ENCODE data around the gene FBXL15.

The FBXL15 gene

GRCh38 chr10:102413806-102414561 is 6.7 kb upstream of the FBXL15 start:
- no peak overlapping the region for H3K27ac Mint-ChIP-seq
- peaks cover 16% of the 10 kb centered on the region for H3K27me3 Mint-ChIP-seq
- H3K4me3 Mint-ChIP-seq = no peak overlapping the region
- no peaks in the 10 kb centered on the region for H3K9me3 Mint-ChIP-seq
- peaks cover 32% of the 10 kb centered on the region for H3K4me1 Mint-ChIP-seq
- no peaks in the 10 kb centered on the region for H3K36me3 Mint-ChIP-seq

GRCh38 chr10:102414749-102415148 is 5.9 kb upstream of the FBXL15 start:
- Mint-ChIP-seq H3K4me3 (no peak overlapping the region), H3K9me3 (no peaks in the 10 kb centered on the region), H3K36me3 (no peaks in the 10 kb centered on the region)

DNA sequence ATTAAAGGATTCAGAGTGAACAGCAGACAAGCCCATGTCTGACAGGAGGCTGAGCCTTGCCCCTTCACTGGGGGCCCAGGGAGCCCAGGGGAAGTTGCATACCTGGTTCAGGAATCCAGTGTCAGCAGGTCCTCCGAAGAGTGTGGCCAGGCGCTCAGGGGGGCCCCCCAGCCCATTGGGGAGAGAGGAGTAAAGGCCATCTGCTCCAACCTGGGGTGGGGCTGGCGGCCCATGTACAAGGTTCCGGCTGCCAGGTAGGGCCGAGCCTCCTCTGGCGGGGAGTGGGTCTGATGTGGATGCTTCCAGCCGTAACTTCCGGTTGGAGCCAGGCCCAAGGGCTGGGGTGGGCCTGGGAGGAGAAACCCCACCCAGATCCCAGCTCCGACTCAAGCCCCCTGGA is 4.4 kb upstream of the FBXL15 start:
- Mint-ChIP-seq H3K36me3 (no peaks in the 10 kb centered on the region), H3K27me3 (peaks cover 16% of the 10 kb centered on the region), H3K9me3 (no peaks in the 10 kb centered on the region), H3K27ac (no peak overlapping the region), H3K4me3 (no peak overlapping the region), H3K4me1 (peaks cover 37% of the 10 kb centered on the region)

More at GRCh38 chr10:102414749-102415148, 5.9 kb upstream of the FBXL15 start:
- peaks cover 16% of the 10 kb centered on the region for H3K27me3 Mint-ChIP-seq
- peaks cover 35% of the 10 kb centered on the region for H3K4me1 Mint-ChIP-seq
- H3K27ac Mint-ChIP-seq = no peak overlapping the region

DNA sequence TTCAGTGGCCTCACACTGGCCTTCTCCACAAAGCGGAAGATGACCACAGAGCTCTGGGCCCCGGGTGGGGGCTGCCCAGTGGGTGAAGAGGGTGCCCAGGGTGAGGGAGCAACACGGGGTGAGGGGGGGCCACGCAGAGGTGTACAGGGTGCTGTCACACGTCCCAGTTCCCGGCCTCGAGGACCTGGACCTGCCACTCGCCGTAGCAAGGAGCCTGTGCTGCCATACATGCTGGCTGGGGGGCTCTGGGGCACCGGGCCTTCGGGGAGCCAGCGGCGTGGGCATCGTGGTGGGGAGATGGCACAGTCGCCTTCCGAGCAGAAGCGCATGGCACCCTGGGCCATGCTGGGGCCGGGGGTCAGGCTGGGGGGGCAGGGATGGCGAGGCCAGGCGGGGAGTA is 3.9 kb upstream of the FBXL15 start:
- peaks cover 16% of the 10 kb centered on the region for H3K27me3 Mint-ChIP-seq
- H3K4me3 Mint-ChIP-seq = no peak overlapping the region
- peaks cover 33% of the 10 kb centered on the region for H3K4me1 Mint-ChIP-seq
- H3K9me3 Mint-ChIP-seq = no peaks in the 10 kb centered on the region
- no peak overlapping the region for H3K27ac Mint-ChIP-seq
- no peaks in the 10 kb centered on the region for H3K36me3 Mint-ChIP-seq

DNA sequence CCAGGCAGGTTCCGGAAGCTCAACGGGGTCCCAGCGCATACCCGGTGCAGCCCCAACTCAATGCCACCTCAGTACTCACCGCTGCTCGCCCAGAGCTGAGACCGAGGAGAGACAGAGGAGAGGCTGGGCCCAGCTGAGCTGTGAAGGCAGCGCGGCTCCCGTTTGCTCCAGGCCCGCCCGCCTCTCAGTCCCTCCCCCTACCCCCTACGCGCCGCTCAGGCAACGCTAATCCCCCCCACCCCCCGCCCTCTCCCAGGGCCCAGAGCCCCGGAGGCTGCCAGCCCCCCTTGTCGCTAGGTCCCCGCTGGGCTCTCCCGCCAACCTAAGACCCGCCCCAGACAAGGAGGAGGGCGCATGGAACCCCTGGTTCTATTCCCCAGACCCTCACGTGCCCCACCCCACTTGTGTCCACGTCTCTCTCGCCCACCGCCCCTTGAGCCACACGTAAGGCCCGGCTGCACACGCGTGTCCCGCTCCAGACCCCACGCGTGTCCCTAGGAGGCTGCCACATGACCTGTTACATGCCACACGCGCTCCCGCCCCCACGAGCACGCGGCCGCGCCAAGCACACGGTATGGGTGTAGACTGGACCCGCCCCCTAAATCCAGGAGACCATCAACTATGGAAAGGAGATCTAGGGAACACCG is 1.9 kb upstream of the FBXL15 start, which contains the start of gene PSD:
Gene PSD (minus strand): TSS at position 164 of the 647 bp plus-strand sequence. CDS start 1,747 bp downstream, outside the sequence.
- peaks cover 16% of the 10 kb centered on the region for H3K27me3 Mint-ChIP-seq
- no peak within 1 kb of the TSS for H3K27ac Mint-ChIP-seq
- peaks cover 26% of the 10 kb centered on the region for H3K4me1 Mint-ChIP-seq
- H3K36me3 Mint-ChIP-seq = no peaks in the 10 kb centered on the region
- H3K4me3 Mint-ChIP-seq = peak within 1 kb of the TSS; percentile 97
- no peaks in the 10 kb centered on the region for H3K9me3 Mint-ChIP-seq

- H3K9me3 Mint-ChIP-seq = no peaks in the 10 kb centered on the region
- H3K4me3 Mint-ChIP-seq = peak overlapping the region; percentile 97
- peaks cover 26% of the 10 kb centered on the region for H3K4me1 Mint-ChIP-seq
- peaks cover 16% of the 10 kb centered on the region for H3K27me3 Mint-ChIP-seq
- no peaks in the 10 kb centered on the region for H3K36me3 Mint-ChIP-seq
- no peak overlapping the region for H3K27ac Mint-ChIP-seq
Observed at GRCh38 chr10:102419269-102420180, 1.1 kb upstream of the FBXL15 start.

- H3K4me1 Mint-ChIP-seq = peaks cover 26% of the 10 kb centered on the region
- H3K36me3 Mint-ChIP-seq = no peaks in the 10 kb centered on the region
- peak overlapping the region; percentile 98 for H3K27ac Mint-ChIP-seq
Observed at GRCh38 chr10:102420181-102420713, 389 bp upstream of the FBXL15 start.

DNA sequence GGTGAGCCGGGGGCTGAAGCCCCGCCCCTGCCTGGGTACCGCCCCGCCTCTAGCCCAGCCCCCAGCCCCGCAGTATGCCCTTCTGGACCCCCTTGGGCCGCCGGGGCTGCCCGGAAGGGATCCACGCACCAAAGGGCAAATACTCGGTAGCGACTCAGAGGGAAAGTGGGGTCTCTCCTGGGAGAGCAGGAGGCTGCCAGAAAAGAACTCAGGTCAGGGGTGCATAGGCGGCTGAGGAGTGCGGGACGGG is 796 bp downstream of the FBXL15 start:
- H3K27me3 Mint-ChIP-seq = peaks cover 9% of the 10 kb centered on the region
- H3K36me3 Mint-ChIP-seq = no peaks in the 10 kb centered on the region
- H3K4me1 Mint-ChIP-seq = peaks cover 32% of the 10 kb centered on the region
- H3K9me3 Mint-ChIP-seq = no peaks in the 10 kb centered on the region
- H3K4me3 Mint-ChIP-seq = peak overlapping the region; percentile 97
- no peak overlapping the region for H3K27ac Mint-ChIP-seq

More at GRCh38 chr10:102420181-102420713, 389 bp upstream of the FBXL15 start:
- H3K9me3 Mint-ChIP-seq = no peaks in the 10 kb centered on the region
- H3K27me3 Mint-ChIP-seq = peaks cover 16% of the 10 kb centered on the region
- peak overlapping the region; percentile 97 for H3K4me3 Mint-ChIP-seq

DNA sequence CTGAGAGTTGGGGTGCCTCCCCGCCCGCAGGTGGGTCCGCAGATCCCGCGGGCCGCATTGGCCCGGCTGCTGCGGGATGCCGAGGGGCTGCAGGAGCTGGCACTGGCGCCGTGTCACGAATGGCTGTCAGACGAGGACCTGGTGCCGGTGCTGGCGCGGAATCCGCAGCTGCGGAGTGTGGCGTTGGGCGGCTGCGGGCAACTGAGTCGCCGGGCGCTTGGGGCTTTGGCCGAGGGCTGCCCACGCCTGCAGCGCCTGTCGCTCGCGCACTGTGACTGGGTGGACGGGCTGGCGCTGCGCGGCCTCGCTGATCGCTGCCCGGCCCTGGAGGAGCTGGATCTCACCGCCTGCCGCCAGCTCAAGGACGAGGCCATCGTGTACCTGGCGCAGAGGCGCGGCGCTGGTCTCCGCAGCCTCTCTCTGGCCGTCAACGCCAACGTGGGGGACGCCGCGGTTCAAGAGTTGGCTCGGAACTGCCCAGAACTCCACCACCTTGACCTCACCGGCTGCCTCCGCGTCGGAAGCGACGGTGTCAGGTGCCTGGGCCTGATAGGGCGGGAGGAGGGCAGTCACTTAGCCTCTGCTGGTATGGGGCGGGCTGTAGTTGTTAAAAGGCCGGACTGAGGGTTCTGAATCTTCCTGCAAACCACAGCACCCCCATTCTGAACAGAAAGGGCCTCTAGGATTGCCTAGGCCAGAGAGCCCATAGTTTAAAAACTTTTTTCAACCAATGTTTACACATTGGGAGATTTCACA is 1.3 kb downstream of the FBXL15 start:
- no peaks in the 10 kb centered on the region for H3K36me3 Mint-ChIP-seq
- peaks cover 9% of the 10 kb centered on the region for H3K27me3 Mint-ChIP-seq
- no peaks in the 10 kb centered on the region for H3K9me3 Mint-ChIP-seq
- H3K4me1 Mint-ChIP-seq = peaks cover 35% of the 10 kb centered on the region
- peak overlapping the region; percentile 55 for H3K27ac Mint-ChIP-seq
- H3K4me3 Mint-ChIP-seq = peak overlapping the region; percentile 97

GRCh38 chr10:102422545-102423129 is 2.0 kb downstream of the FBXL15 start:
- H3K27me3 Mint-ChIP-seq = peaks cover 4% of the 10 kb centered on the region
- peak overlapping the region; percentile 97 for H3K4me3 Mint-ChIP-seq
- H3K4me1 Mint-ChIP-seq = peaks cover 42% of the 10 kb centered on the region
- H3K9me3 Mint-ChIP-seq = no peaks in the 10 kb centered on the region
- H3K36me3 Mint-ChIP-seq = no peaks in the 10 kb centered on the region
- peak overlapping the region; percentile 55 for H3K27ac Mint-ChIP-seq

DNA sequence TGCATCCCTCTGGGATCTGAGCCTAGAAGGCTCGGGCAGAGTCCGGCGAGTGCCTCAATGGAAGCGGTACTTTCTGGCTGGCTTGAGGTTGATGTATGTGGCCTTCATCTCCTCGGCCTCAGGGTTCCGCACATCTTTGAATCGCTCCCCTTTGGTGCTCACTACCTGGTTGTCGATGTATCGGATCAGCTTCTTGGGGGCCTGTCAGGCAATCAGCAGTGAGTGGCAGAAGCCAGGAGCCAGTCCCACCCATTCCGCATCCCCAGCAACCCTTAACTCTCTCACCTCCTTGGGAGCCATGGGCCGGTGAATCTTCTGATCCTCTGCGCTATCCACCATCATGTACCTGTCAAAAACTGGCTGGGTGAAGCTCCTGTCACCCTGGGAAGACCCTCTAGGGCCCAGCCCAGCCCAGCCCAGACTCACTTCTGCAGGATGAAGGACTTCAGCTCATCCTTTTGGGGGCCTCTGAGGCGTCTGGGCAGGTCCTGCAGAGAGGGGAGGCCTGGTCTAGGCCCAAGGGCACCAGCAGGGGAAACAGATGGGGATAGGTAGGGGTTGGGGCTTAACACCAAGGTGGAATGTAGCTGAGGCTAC is 2.8 kb downstream of the FBXL15 start:
- Mint-ChIP-seq H3K9me3 (no peaks in the 10 kb centered on the region), H3K4me3 (peak overlapping the region; percentile 32), H3K36me3 (no peaks in the 10 kb centered on the region), H3K4me1 (peaks cover 43% of the 10 kb centered on the region), H3K27ac (no peak overlapping the region), H3K27me3 (no peaks in the 10 kb centered on the region)

GRCh38 chr10:102424145-102424544 is 3.5 kb downstream of the FBXL15 start:
- H3K9me3 Mint-ChIP-seq = no peaks in the 10 kb centered on the region
- H3K4me1 Mint-ChIP-seq = peaks cover 40% of the 10 kb centered on the region
- no peaks in the 10 kb centered on the region for H3K36me3 Mint-ChIP-seq
- no peak overlapping the region for H3K27ac Mint-ChIP-seq
- peak overlapping the region; percentile 30 for H3K4me3 Mint-ChIP-seq
- H3K27me3 Mint-ChIP-seq = no peaks in the 10 kb centered on the region

- Mint-ChIP-seq H3K27ac (no peak overlapping the region), H3K4me3 (no peak overlapping the region), H3K27me3 (no peaks in the 10 kb centered on the region), H3K4me1 (peaks cover 33% of the 10 kb centered on the region), H3K36me3 (no peaks in the 10 kb centered on the region), H3K9me3 (no peaks in the 10 kb centered on the region)
Observed at GRCh38 chr10:102424916-102425315, 4.3 kb downstream of the FBXL15 start.

DNA sequence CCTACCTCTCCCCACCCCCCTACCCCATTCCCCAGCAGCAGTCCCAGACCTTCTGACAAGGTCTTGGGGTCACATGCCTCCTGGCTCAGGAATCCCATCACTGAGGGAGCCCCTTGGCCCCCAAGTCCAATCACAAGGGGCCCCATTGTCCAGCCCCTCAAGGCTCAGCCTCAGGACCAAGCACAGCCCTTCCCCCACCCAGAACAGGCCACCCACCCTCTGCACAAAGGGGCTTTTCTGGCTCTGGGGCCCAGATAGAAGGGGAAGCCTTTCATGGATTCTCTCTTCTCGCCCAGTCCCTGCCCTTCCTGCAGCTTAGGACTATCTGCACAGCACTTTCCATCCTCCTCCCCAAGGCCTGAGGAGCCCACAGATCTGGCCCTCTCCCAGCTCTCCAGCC is 4.8 kb downstream of the FBXL15 start:
- Mint-ChIP-seq H3K27me3 (no peaks in the 10 kb centered on the region), H3K36me3 (no peaks in the 10 kb centered on the region), H3K4me1 (peaks cover 29% of the 10 kb centered on the region), H3K4me3 (no peak overlapping the region), H3K27ac (no peak overlapping the region), H3K9me3 (no peaks in the 10 kb centered on the region)

Measured in activated naive CD4-positive, alpha-beta T cell treated with anti-CD3 and anti-CD28 coated beads, Interleukin-2, amount 50 U/mL, for 24 hours (primary cell).